HG03196 (cell line): Measurements from ENCODE around the gene DSCAML1.
"Not testable (repeated sequence)": the region's sequence is repeated elsewhere in the genome, so short reads cannot be mapped to it uniquely, and the experiment has no call there.

Experiments used
- ATAC-seq: cut with Tn5 transposase; IDR thresholded peaks from one replicate; pipeline ENCODE4 v1.9.1; 2021; ENCODE audit not compliant: unreplicated experiment

The DSCAML1 gene

GRCh38 chr11:117418737-117419481 lies 378.1 kb downstream of the DSCAML1 start:
- ATAC-seq: no peak

- ATAC-seq: no peak
These were observed 379.2 kb downstream of the DSCAML1 start for GRCh38 chr11:117417856-117418255.

- ATAC-seq: no peak
These were observed 379.7 kb downstream of the DSCAML1 start for GRCh38 chr11:117417342-117417741.

- no peak for ATAC-seq
These were observed 381.6 kb downstream of the DSCAML1 start for GRCh38 chr11:117415358-117415896.

- ATAC-seq: no peak
These were observed 382.3 kb downstream of the DSCAML1 start for GRCh38 chr11:117414724-117415123.

- ATAC-seq: no peak
These were observed 383.4 kb downstream of the DSCAML1 start for GRCh38 chr11:117413616-117414015.

GRCh38 chr11:117412653-117413275 lies 384.3 kb downstream of the DSCAML1 start:
- ATAC-seq: no peak

- no peak for ATAC-seq
These were observed 384.8 kb downstream of the DSCAML1 start for GRCh38 chr11:117412176-117412575.

DNA sequence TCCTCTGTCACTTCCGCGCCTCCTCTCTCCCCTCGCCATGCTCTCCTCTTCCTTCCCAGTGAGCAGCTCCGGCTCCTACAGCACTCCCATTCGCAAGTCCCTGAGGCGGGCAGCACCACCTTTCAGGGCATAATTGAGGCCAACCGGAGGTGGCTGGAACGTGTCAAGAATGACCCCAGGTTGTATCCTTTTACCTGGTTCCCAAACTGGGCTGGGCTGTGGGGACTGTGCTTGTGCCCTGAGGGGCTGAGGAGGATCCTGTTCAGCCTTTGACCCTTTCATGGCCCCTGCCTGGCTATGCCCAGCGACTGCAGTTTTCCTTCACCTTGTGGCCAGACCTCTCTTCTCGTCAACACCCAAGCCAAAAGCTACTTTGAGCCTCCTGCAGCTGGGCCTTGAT lies 385.3 kb downstream of the DSCAML1 start:
- no peak for ATAC-seq

DNA sequence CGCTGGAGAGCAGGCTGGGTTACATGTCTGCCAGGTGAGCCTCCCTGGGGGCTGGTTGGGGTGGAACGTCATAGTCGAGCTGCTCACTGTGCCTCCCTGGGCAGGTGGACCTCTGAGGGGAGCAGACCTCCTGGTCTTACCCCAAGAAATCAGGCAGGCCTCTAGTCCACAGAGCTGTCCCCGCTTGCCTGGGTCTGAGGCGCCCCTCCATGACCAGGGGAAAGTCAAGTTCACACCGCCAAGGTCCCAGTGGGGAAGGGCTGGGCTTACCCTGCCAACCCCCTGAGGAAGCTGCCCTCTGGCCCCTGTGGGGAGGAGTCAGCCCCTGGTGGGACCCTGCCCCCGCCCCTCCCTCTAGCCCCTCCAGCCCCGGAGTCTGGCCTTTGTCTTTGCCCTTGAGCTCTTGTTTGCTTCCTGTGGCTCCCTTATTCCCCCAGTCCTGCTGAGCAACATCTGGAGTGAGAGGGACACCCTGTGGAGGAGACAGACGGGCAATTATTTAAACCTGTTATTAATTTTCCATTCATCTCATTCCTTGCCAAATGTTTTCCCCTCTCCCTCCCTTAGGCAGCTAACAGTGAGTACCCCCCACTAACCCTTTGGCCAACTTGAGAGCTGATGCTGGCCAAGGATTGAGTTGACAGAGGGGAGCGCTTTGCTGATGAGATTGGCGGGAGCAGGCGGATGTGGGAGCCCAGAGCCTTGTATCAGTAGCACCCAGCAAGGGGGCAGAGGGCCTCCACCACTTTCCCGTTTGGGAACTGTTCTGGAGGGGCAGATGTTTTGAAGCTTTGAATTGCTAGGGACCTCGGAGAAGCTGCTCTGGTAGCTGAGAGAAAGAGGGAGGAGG lies 385.9 kb downstream of the DSCAML1 start:
- ATAC-seq: no peak

DNA sequence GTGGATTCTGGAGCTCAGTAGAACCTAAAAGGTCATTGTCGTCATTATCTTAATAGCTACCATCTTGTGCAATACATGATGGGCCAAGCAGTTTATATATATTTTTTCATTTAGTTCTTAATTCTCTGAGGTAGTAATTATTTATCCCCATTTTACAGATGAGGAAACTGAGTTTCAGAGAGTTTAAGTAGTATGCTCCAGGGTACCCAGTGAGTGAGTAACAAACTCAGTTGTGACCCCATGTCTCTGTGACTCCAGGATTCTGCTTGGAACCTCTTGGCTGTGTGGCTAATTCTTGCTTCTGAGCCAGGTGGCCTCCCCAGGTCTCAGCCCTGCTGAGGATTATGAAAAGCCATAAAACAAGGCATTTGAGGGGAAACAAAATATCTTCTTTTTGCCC lies 386.8 kb downstream of the DSCAML1 start:
- no peak for ATAC-seq

- ATAC-seq: no peak
These were observed 387.5 kb downstream of the DSCAML1 start for GRCh38 chr11:117409511-117409910.

- no peak for ATAC-seq
These were observed 388.7 kb downstream of the DSCAML1 start for GRCh38 chr11:117408356-117408755.

DNA sequence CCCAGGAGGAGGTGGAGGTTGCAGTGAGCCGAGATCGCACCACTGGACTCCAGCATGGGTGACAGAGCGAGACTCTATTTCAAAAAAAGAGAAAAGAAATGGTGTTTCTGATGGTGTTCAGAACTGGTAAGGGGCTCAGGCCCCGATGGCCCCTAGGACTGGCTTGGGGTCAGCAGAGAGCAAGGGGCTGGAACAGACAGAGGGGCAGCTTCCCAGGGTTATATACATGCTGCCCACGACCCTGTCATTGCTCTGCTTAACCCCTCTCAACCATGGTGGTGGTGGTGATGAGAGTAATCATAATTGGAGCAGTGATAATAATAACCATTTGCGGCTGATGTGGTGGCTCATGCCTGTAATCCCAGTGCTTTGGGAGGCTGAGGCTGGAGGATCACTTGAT lies 390.0 kb downstream of the DSCAML1 start:
- no peak for ATAC-seq

DNA sequence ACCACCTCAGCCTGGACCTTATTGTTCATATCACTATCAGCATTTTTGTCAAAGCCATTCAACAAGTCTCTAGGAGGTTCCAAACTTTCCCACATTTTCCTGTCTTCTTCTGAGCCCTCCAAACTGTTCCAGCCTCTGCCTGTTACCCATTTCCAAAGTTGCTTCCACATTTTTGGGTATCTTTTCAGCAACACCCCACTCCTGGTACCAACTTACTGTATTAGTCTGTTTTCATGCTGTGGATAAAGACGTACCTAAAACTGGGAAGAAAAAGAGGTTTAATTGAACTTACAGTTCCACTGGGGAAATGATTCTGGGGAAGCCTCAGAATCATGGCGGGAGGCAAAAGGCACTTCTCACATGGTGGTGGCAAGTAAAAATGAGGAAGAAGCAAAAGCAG lies 391.1 kb downstream of the DSCAML1 start:
- not testable (repeated sequence) for ATAC-seq

GRCh38 chr11:117399100-117399840 lies 397.7 kb downstream of the DSCAML1 start:
- ATAC-seq: not testable (repeated sequence)

- ATAC-seq: not testable (repeated sequence)
These were observed 398.4 kb downstream of the DSCAML1 start for GRCh38 chr11:117398618-117399017.

DNA sequence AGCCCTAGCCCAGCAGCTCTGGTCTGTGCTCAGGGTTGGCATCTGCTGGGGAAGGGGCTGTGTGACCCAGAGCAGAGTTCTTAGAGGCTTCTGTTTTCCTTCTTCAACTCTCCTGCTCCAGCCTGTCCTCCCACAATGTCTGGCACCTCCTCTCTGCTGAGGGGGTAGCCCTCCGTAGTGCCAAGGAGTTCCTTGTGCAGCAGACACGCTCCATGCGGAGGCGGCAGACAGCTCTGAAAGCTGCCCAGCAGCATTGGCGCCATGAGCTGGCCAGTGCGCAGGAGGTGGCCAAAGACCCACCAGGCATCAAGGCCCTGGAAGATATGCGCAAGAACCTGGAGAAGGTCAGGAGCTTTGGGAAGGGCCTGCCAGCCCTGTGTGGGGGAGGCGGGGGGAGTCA lies 400.0 kb downstream of the DSCAML1 start:
- ATAC-seq: no peak

- ATAC-seq: no peak
These were observed 401.5 kb downstream of the DSCAML1 start for GRCh38 chr11:117395476-117395875.

GRCh38 chr11:117394221-117394925 lies 402.6 kb downstream of the DSCAML1 start:
- ATAC-seq: no peak
